SU-DHL-6 (cell line): ENCODE measurements around the gene LARGE2.

ENCODE experiments used
- CTCF ChIP-seq: fragments of 200-600 bp; sonication (generic); IDR thresholded peaks from one replicate; pipeline ENCODE4 v1.5.1; 2017; ENCODE audit warnings: antibody characterized with exemption, mild to moderate bottlenecking, low read length, moderate library complexity; ENCODE audit not compliant: insufficient read depth, poor library complexity, severe bottlenecking
- EZH2phosphoT487 ChIP-seq: fragments of 200-600 bp; sonication (generic), shearing (Covaris generic); conservative IDR thresholded peaks from 2 replicates; pipeline ENCODE4 v1.6.1; 2018; ENCODE audit warnings: mild to moderate bottlenecking, antibody characterized with exemption, low read length, moderate library complexity, mixed read lengths

- TF ChIP-seq EZH2phosphoT487 (no peak), CTCF (no peak)
These were observed 52.4 kb downstream of the LARGE2 start for GRCh38 chr11:45974806-45975205.
